Medulla oblongata (tissue), 1 donor: ENCODE measurements around the gene SHB.
"Not testable (repeated sequence)": the region's sequence is repeated elsewhere in the genome, so short reads cannot be mapped to it uniquely, and the experiment has no call there.

ENCODE experiments used
- DNase-seq: peaks from one replicate; pipeline ENCODE4 v3.0.0-alpha.2; 2015; ENCODE audit errors: extremely low spot score

SHB gene

DNA sequence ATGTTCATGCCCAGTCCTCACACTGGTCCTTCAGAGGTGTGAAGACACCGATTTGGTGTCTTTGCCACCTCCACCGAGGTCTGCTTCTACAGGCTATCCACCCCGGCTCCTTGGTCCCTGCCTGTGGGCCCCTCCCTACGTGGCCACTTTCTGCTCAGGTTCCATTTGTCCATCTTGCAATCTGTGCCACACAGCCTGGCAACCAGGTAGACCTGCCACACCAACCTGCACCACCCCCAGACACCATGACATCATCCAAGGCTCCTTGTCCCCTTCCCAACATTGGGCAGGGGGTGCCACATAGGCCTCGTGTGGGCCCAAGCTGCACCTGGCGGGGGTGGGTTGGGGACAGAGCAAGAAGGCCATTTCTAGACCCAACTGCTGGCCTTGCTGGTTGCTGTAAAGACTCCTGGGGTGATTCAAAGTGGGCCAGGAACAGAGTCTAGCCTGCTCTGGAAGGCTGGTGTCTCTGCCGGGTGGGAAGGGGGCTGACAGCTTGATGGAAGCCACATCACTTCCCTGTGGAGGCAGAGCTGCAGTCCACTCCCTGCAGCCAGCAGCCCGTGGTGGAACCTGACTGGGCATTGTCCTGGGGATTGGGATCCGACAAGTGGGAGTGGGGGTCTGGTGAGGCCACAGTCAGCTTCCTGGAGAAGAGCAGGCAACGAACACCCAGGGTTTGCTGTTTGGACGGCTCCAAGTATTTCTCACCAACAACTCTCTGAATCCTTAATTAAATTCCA lies 99.3 kb downstream of the SHB start:
- DNase-seq = no peak

GRCh38 chr9:37969130-37969529 lies 99.9 kb downstream of the SHB start:
- no peak for DNase-seq

GRCh38 chr9:37968228-37968701 lies 100.8 kb downstream of the SHB start:
- no peak for DNase-seq

DNA sequence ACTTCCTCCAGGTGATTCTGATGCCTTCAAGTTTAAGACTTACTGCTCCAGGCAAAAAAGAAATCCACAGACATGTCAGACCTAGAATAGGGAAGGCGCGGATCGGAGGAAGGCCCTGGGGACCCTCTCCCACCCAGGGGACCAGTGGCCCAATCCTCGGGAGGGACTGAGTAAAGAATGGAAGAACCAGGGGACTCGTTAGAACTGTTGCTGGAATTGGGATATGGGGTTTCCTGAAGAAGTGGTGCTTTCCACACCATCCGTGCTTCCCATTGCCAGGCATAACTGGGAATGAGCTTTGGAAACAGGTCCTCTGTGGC lies 101.3 kb downstream of the SHB start:
- no peak for DNase-seq

DNA sequence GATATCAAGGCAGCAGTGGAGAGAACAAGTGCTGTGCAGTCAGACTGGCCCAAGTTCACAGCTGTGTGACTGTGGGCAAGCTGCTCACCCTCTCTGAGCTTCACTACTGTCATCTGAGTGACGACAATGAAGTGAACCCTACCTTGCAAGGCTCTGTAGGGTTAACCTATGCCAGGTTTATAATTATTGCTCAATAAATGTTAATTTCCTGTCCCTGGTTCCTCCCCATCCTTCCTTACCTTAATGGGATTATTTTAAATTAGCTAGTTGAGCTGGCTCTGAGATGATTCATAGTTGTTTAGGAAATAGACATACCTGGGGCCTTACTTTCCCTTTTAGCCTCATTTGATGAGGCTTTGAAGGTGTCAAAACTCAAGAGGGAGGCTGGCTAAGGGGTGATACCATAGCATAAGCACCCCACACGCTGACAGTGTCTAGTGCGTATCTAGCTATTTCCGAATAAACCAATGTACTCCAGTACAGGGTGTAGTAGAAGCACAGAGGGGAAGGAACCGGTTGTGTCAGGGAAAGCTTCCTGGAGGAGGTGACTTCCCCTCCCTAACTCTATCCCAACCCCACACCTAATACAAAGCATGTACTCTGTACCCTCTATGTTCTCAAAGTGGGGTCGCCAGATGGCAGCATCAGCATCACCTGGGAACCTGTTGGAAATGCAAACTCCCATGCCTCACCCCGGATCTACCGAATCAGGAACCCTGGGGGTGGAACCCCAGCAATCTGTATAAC lies 101.8 kb downstream of the SHB start:
- no peak for DNase-seq

GRCh38 chr9:37966412-37967013 lies 102.5 kb downstream of the SHB start:
- DNase-seq = no peak

GRCh38 chr9:37965676-37966345 lies 103.2 kb downstream of the SHB start:
- DNase-seq = not testable (repeated sequence)

DNA sequence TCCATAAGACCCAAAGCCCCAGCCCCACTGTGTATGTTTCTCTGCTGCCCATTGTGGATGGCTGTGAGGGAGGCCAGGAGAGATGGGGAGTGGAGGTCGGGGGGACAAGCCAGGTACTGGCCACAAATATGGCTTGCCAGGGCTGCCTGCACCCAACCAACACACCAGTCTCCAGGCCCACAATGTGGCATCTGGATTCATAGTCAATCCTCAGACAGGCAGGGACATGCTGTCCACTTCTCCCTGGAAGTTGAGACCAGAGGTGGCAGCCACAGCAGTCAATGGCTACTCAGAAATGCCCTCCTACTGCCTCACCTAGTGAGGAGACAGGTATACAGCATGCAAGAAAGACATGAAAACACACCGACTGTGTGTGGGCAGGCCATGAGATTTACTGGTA lies 103.9 kb downstream of the SHB start:
- no peak for DNase-seq

- no peak for DNase-seq
Observed at GRCh38 chr9:37964740-37965081, 104.3 kb downstream of the SHB start.

- DNase-seq = peak; percentile 95
Observed at GRCh38 chr9:37963936-37964739, 104.9 kb downstream of the SHB start.

DNA sequence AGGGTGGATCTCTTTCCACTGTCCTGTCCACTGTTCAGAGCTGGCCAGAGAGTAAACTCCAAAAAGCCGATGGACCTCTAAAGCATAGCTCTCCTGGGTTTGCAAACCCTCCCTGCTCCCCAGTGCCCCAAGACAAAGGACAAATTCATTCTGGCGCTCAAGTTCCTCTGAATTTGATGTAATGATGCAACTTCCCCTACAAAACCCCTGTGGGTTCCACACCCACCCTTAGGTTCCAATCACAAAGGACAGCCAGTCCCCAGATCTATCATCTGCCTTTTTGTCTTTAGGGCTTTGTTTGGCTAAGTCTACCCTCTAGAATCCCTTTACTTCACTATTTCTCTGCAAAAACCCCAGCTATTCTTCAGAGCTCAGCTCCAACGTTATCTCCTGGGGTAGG lies 107.7 kb downstream of the SHB start:
- no peak for DNase-seq

- no peak for DNase-seq
Observed at GRCh38 chr9:37960631-37961030, 108.4 kb downstream of the SHB start.

DNA sequence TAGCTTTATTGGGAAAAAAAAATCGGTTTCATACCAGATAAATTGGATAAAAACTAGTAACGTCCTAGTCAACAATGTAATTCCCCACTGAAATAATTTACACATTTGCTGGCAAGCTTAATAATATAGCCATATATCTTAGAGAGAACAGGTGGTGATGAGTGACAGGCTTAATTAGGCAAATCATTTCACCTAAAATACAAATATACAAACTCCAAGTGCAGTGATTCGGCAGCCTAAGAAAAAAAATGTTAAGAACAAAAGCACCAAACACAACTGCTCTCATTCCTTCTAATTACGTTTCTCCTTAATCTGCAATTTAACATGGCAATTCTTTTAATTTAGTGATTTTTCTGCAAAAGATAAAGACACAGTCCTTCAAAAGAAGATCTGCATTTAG lies 109.1 kb downstream of the SHB start:
- no peak for DNase-seq

DNA sequence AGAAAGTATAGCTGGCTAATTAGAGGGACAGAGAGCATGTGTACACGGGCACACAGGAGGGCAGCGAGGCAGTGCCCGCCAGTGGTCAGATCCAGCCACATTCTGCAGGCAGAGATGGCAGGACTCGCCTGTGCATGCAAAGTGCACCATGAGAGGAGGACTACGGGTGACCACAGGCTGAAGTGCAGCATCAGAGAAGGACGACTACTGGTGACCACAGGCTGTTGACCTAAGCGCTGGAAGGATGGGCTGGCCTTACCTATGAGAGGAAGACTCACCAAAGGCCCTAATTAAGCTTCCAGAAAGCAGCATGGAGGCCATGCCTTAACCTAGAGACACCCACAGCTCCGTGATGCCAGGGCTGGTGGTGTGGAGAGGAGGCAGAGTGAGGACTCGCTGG lies 110.9 kb downstream of the SHB start:
- no peak for DNase-seq

DNA sequence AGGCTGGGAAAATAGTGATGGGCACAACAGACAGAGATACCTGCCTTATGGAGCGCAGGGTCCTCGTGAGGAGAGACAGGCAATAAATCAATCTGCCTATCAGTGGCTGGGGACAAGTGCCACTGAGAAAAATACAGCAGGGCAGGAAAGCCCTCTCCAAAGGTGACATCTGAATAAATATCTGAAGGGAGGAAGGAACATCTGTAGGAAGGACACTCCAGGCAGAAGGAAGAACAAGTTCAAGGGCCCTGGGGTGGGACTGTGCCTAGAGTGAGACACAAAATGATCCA lies 111.4 kb downstream of the SHB start:
- DNase-seq = no peak

DNA sequence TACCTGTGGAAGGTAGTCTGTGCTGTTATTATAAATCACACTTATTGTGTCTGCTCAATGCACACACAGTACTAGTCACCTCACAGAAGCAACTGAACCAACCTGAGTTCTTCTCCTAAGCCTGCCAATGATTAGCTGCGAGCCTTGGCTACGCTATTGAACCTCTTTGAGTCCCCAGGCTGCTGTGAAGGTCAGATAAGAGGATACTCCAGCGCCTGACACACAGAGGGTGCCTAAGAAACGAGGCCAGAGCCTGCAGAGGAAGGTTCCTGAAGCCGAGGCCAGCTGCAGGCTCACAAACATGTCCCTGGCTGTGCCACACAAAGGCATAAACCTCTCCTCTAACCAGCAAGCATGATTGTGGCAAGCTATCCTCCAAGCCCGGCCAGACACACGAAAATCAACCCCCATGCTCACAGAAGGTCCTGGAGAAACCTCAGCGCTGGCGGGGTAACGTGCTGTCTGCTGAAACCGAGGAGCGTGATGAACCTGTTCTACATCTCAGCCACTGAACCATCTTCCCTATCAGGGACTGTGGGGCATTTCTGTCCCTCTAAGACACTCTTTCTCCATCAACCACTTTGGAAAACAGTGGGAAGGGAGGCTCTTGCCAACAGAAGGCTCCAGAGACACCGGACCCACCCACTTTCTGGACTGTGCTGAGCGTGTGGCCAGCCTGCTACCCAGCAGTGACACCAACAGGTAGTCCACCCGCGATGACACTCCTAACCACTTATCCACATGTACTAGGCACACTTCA lies 111.9 kb downstream of the SHB start:
- DNase-seq = peak; percentile 41

DNA sequence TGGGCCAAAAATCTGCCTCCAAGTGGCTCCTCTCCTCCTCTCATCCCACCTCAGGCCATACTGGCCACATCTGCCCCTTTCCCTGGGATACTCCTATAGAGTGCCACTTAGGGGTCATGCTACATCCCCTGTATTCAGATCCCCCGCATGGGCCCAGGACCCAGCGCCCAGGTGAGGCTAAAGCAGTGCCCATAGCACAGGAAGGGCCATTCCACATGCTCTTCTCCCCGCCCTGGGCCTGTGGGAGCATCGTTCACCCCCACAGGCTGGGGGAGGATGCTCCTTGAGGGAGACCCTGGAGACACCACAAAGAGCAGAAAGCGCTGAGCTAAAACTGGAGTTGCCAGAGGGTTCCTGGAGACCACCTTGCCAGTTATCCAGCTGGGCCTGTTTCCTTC lies 112.6 kb downstream of the SHB start:
- DNase-seq = no peak

DNA sequence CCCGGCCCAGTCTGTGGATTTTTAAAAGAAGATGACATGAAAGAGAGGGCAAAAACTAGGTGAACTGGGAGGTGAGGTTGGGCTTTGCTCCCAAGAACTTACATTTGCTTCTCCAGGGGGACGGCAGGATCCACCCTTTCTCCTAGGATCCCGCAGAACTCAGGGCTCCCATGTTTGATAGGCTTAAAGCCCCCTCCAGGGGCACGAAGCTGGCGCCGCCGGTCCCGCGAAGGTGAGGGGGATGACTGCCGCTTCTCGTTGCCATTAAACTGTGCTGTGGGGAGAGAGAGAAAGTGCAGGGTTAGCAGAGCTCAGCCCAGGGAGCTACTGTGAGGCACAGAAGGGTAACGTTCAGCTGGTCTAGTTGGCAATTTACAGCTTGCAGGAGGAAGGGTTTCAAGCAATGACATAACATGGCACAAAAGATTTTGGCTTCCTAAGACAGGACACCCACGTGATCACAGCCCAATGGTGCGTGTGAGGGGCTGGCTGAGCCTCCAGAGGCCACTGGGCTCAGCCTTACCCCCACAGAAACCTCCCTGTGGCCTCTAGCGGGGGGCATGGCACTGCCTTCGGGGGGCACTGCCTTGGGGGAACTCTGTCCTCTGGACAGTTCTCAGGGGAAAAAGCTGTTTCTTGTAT lies 113.1 kb downstream of the SHB start:
- peak; percentile 67 for DNase-seq

DNA sequence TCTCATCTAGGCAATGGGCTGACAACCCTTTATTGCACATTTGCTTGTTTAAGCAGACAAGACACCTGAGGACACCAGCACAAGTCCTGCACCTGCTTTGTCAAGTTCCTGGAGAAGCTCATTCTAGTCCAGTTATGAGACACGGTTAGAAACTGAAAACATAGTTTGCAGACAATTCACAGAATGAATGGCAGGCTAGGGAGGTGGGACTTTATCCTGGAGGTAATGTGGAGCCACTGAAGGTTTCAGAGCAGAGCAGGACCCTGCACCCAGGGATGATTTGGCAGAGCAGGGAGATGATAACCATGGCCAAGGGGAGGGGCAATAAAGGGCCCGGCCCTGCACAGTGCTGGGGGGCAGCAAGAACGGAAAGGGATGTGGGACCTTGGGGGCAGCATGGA lies 114.4 kb downstream of the SHB start:
- no peak for DNase-seq

DNA sequence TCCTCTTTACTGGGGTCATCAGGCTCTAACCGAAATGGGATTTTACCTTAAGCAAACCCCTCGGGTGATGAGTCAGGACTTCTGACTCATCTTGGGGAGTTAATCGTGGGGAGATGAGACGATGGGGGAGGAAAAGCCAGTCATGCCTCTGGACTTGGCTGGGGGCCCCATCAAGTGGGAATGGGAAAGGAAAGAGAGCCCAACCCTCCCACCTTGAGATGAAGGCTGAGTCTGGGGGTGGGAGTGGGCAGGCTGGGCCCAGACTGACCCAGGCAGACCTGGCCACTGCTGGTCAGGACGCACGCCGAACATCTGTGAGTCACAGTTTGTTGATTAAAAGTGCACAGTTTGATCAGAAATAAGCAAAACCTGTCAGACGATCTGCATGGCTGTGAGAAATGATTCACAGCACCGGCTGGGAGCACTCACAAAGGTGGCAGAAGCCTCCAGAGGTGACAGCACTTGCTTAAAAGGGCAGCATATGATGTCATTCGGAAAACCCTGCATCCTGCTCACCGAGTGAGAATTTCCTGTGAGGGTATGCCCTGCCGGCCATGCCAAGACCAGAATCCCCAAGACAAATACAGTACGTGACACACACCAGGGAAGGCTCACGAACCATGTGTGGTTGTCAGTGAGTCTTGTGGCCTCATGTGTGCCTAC lies 115.1 kb downstream of the SHB start:
- DNase-seq = no peak
